HEK293T (cell line): ENCODE data around the gene MUTYH.

Source experiments
- CTCF ChIA-PET: fragments of 350-600 bp; formaldehyde crosslinking; extraction: SDS; loops from one replicate; lab custom pipeline; 2021; ENCODE audit warnings: antibody characterized with exemption, inconsistent platforms; lab: Yijun Ruan, JAX
- POLR2A ChIA-PET: fragments of 350-600 bp; formaldehyde crosslinking; extraction: SDS; loops from one replicate; lab custom pipeline; 2020; ENCODE audit warnings: antibody characterized with exemption, inconsistent platforms; lab: Yijun Ruan, JAX
- DNase-seq: peaks from one replicate; pipeline ENCODE4 v3.0.0; 2012; ENCODE audit warnings: mixed read lengths; ENCODE audit errors: extremely low spot score
- ARNT ChIP-seq: fragments of 450-650 bp; IDR thresholded peaks from 2 replicates; pipeline ENCODE4 v1.6.1; 2017; ENCODE audit warnings: mild to moderate bottlenecking
- BHLHE40 ChIP-seq: fragments of 450-650 bp; IDR thresholded peaks from 2 replicates; pipeline ENCODE4 v1.6.1; 2016; ENCODE audit warnings: mild to moderate bottlenecking, moderate library complexity, borderline replicate concordance
- CTBP1 ChIP-seq: fragments of 450-650 bp; IDR thresholded peaks from 2 replicates; pipeline ENCODE4 v1.6.1; 2016; ENCODE audit warnings: borderline replicate concordance
- ELF4 ChIP-seq: fragments of 450-650 bp; IDR thresholded peaks from 2 replicates; pipeline ENCODE4 v1.6.1; 2017; ENCODE audit warnings: antibody characterized with exemption
- FOXA1 ChIP-seq: fragments of 450-650 bp; IDR thresholded peaks from 2 replicates; pipeline ENCODE4 v1.6.1; 2016; ENCODE audit warnings: mild to moderate bottlenecking
- FOXK2 ChIP-seq: fragments of 450-650 bp; IDR thresholded peaks from 2 replicates; pipeline ENCODE4 v1.6.1; 2016; ENCODE audit warnings: mild to moderate bottlenecking
- FOXM1 ChIP-seq: fragments of 450-650 bp; IDR thresholded peaks from 2 replicates; pipeline ENCODE4 v1.6.1; 2017; ENCODE audit warnings: mild to moderate bottlenecking, borderline replicate concordance
- HDGF ChIP-seq: fragments of 450-650 bp; IDR thresholded peaks from 2 replicates; pipeline ENCODE4 v1.6.1; 2017; ENCODE audit warnings: antibody characterized with exemption, borderline replicate concordance
- L3MBTL2 ChIP-seq: fragments of 450-650 bp; conservative IDR thresholded peaks from 2 replicates; pipeline ENCODE4 v1.6.1; 2016; ENCODE audit warnings: mild to moderate bottlenecking
- LEF1 ChIP-seq: fragments of 450-650 bp; IDR thresholded peaks from 2 replicates; pipeline ENCODE4 v1.6.1; 2017; ENCODE audit warnings: mild to moderate bottlenecking, borderline replicate concordance
- NFRKB ChIP-seq: fragments of 450-650 bp; IDR thresholded peaks from 2 replicates; pipeline ENCODE4 v1.6.1; 2016; ENCODE audit warnings: mild to moderate bottlenecking, moderate library complexity
- SP1 ChIP-seq: fragments of 450-650 bp; IDR thresholded peaks from 2 replicates; pipeline ENCODE4 v1.6.1; 2017
- SUZ12 ChIP-seq: fragments of 450-650 bp; IDR thresholded peaks from 2 replicates; pipeline ENCODE4 v1.6.1; 2016; ENCODE audit warnings: mild to moderate bottlenecking
- TARDBP ChIP-seq: fragments of 450-650 bp; IDR thresholded peaks from 2 replicates; pipeline ENCODE4 v1.6.1; 2016
- ZNF384 ChIP-seq: fragments of 450-650 bp; IDR thresholded peaks from 2 replicates; pipeline ENCODE4 v1.6.1; 2016
- TF ChIP-seq, protein P1 (sequence below): fragments of 450-650 bp; IDR thresholded peaks from 2 replicates; pipeline ENCODE4 v1.6.1; 2016

MUTYH gene

DNA sequence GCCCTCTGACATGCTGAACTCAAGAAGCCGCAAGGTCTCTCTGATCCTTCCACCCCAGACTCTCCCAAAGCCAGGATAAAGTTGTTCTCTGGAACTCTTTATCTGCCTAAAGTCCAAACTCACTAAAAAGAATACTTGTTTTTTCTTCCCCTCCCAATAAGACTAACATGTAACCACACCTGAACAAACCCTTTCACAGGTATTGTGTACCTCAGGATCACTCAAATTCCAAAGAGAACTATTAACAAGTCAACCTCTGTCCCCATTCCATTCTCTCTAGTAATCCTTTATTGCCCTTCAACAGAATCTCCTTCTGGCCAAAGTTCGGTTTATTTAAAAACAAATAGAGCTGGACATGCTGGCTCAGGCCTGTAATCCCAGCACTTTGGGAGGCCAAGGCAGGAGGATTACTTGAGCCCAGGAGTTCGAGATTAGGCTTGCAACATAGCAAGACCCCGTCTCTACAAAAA is 4.3 kb downstream of the MUTYH start:
- ChIA-PET CTCF (no interaction called here), POLR2A (interaction anchor here (1.2 kb wide), 1 partner anchor 31 kb away, joined by 4 read pairs; no protein-coding TSS in a partner anchor)
- TF ChIP-seq ARNT = no peak
- no peak for TF ChIP-seq CTBP1
- TF ChIP-seq ZNF384 = no peak
- TF ChIP-seq FOXA1 = no peak
- TF ChIP-seq LEF1 = no peak
- no peak for TF ChIP-seq FOXK2
- no peak for TF ChIP-seq SP1
- no peak for TF ChIP-seq NFRKB
- DNase-seq = no peak

GRCh38 chr1:45334308-45335245 is 5.7 kb downstream of the MUTYH start:
- ChIA-PET POLR2A (interaction anchor here (0.6 to 1.2 kb wide), 2 partner anchors 30 to 31 kb away, joined by 3 to 4 read pairs; no protein-coding TSS in a partner anchor), CTCF (no interaction called here)
- TF ChIP-seq ARNT = no peak
- no peak for TF ChIP-seq CTBP1
- TF ChIP-seq HDGF = no peak
- TF ChIP-seq BHLHE40 = no peak
- TF ChIP-seq L3MBTL2 = no peak
- TF ChIP-seq ELF4 = no peak
- no peak for TF ChIP-seq SUZ12
- TF ChIP-seq, protein P1, sequence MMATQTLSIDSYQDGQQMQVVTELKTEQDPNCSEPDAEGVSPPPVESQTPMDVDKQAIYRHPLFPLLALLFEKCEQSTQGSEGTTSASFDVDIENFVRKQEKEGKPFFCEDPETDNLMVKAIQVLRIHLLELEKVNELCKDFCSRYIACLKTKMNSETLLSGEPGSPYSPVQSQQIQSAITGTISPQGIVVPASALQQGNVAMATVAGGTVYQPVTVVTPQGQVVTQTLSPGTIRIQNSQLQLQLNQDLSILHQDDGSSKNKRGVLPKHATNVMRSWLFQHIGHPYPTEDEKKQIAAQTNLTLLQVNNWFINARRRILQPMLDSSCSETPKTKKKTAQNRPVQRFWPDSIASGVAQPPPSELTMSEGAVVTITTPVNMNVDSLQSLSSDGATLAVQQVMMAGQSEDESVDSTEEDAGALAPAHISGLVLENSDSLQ = no peak
- no peak for TF ChIP-seq NFRKB
- TF ChIP-seq LEF1 = no peak
- TF ChIP-seq FOXM1 = no peak
- TF ChIP-seq SP1 = no peak
- no peak for TF ChIP-seq FOXA1
- TF ChIP-seq ZNF384 = no peak
- TF ChIP-seq TARDBP = no peak
- no peak for TF ChIP-seq FOXK2
- DNase-seq = no peak

DNA sequence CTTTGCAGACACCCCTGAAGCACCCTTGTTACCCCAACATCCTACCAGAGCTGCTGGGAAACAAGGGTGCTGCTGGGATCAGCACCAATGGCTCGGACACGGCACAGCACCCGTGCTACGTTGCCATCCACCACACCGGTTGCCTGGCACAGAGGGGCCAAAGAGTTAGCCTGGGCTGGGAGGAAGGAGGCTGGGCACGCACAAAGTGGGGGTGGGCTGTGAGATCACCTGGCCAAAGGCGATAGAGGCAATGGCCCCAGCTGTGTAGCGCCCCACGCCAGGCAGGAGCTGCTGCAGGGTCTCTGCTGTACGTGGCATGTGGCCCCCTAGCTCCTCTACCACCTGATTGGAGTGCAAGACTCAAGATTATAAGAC is 7.9 kb downstream of the MUTYH start:
- POLR2A ChIA-PET = interaction anchor here (7.0 kb wide), 1 partner anchor 8 kb away, joined by 61 read pairs; the partner anchor contains the start of genes MUTYH and TOE1
- no peak for DNase-seq
- CTCF ChIA-PET = no interaction called here
- no peak for TF ChIP-seq SUZ12
- TF ChIP-seq LEF1 = no peak
- TF ChIP-seq HDGF = no peak
- TF ChIP-seq NFRKB = no peak
- no peak for TF ChIP-seq FOXK2
- no peak for TF ChIP-seq TARDBP
- no peak for TF ChIP-seq BHLHE40
- TF ChIP-seq FOXA1 = no peak
- no peak for TF ChIP-seq ZNF384
- no peak for TF ChIP-seq CTBP1
- no peak for TF ChIP-seq FOXM1
- TF ChIP-seq ARNT = no peak
- TF ChIP-seq, protein P1 = no peak
- no peak for TF ChIP-seq L3MBTL2
- no peak for TF ChIP-seq SP1
- no peak for TF ChIP-seq ELF4

GRCh38 chr1:45331436-45332345 is 8.5 kb downstream of the MUTYH start:
- ChIA-PET POLR2A (interaction anchor here (1.5 to 7.0 kb wide), 2 partner anchors 8 to 28 kb away, joined by 5 to 61 read pairs; partner anchors contain the start of genes MUTYH and TOE1), CTCF (no interaction called here)
- DNase-seq = no peak
- TF ChIP-seq, protein P1 = no peak
- TF ChIP-seq HDGF = no peak
- TF ChIP-seq LEF1 = no peak
- TF ChIP-seq ZNF384 = no peak
- TF ChIP-seq L3MBTL2 = no peak
- TF ChIP-seq SP1 = no peak
- TF ChIP-seq FOXA1 = no peak
- TF ChIP-seq ELF4 = no peak

GRCh38 chr1:45329445-45329844 is 10.8 kb downstream of the MUTYH start:
- TF ChIP-seq ZNF384 (no peak), FOXM1 (no peak), TARDBP (no peak), ELF4 (no peak), SP1 (no peak), CTBP1 (no peak)
- TF ChIP-seq, protein P1 = no peak
- CTCF ChIA-PET = no interaction called here
- DNase-seq = no peak
- POLR2A ChIA-PET = interaction anchor here (0.7 to 7.0 kb wide), 3 partner anchors 11 to 24 kb away, joined by 3 to 61 read pairs (median 4); partner anchors contain the start of genes MUTYH and TOE1
